ENCODE results near the gene SREBF1. TPM values are rescaled to one million over a fixed set of nuclear protein-coding genes. Genes with fewer than 3 reads are reported as not detected.

SREBF1 gene
- total and polyA plus RNA-seq, 10 of the 15 experiments (the other 5 are each of a cell fraction or from before 2014, with no cell fraction given) = 1.4 to 84.6 (median 20.4) TPM

GRCh38 chr17:17857496-17857895 is 20.7 kb upstream of the SREBF1 start:
- ChIA-PET POLR2A (no interaction called here), SMC1A (ENCODE audit: uncharacterized antibody, unreplicated experiment) (interaction anchor here (0.6 to 1.0 kb wide), 3 partner anchors 19 to 177 kb away, joined by 3 to 4 read pairs (median 3); no protein-coding TSS in a partner anchor), RAD21 (ENCODE audit: unreplicated experiment) (no interaction called here), CTCF (interaction anchor here (1.4 to 10.6 kb wide), 2 partner anchors 45 to 176 kb away, joined by 4 to 86 read pairs; no protein-coding TSS in a partner anchor)
- 58% methylated on average over 4 of the region's 4 CpGs for WGBS (ENCODE audit: insufficient coverage, insufficient replicate concordance, low lambda C conversion rate, missing lambda C conversion rate)
- no peak overlapping the region for H3K4me2 ChIP-seq (ENCODE audit: control insufficient read depth, insufficient read depth)
- in situ Hi-C loops (cut with MboI) (no loop called here), intact Hi-C loops (cut with micrococcal nuclease; ENCODE audit: unreplicated experiment) (no loop called here)
- DNase-seq (ENCODE audit: low read depth, low spot score) (no peak), FAIRE-seq (no peak), ATAC-seq (no peak)
- H3K36me3 ChIP-seq (ENCODE audit: control insufficient read depth in 2 of 2, insufficient read depth in 2 of 2, low read length in 1 of 2) = no peaks in the 10 kb centered on the region
- H3K4me1 ChIP-seq (ENCODE audit: control insufficient read depth, insufficient read depth, low read length) = peaks cover 7% of the 10 kb centered on the region
- no TSS peak for BruUV-seq (replicated peaks)
- no peak overlapping the region for H2AFZ ChIP-seq (ENCODE audit: control insufficient read depth, low read depth, low read length)
- no peaks in the 10 kb centered on the region for H3K27me3 ChIP-seq (replicated peaks in 1 of 2; ENCODE audit: control insufficient read depth in 2 of 2, insufficient read depth in 2 of 2, low read length in 1 of 2)
- H3K9me3 ChIP-seq (replicated peaks; ENCODE audit: control insufficient read depth, insufficient read depth, low read length) = no peaks in the 10 kb centered on the region
- no peak overlapping the region for H3K4me3 ChIP-seq
- H4K20me1 ChIP-seq (ENCODE audit: control insufficient read depth, insufficient read depth) = no peaks in the 10 kb centered on the region; the same call in 1 of the 2 replicates
- H3K27ac ChIP-seq (ENCODE audit: control insufficient read depth, insufficient read depth) = no peak overlapping the region
- no peaks in the 10 kb centered on the region for H3K79me2 ChIP-seq (ENCODE audit: control insufficient read depth, insufficient read depth, low read length)
- TF ChIP-seq ZZZ3 (IDR thresholded peaks at IDR 0.05; ENCODE audit: control insufficient read depth, insufficient read length, low read depth) (no peak), PAX5 (IDR thresholded peaks at IDR 0.05; ENCODE audit: borderline replicate concordance, low read depth, low read length) (no peak), USF1 (IDR thresholded peaks at IDR 0.05; ENCODE audit: borderline replicate concordance, extremely low read length, insufficient read depth, low read depth, low read length) (no peak), SREBF2 (IDR thresholded peaks at IDR 0.05; ENCODE audit: low read length) (no peak), IRF4 (IDR thresholded peaks at IDR 0.05; ENCODE audit: low read depth, low read length) (no peak)
- H3K9ac ChIP-seq (ENCODE audit: control insufficient read depth, insufficient read depth, low read length) = no peak overlapping the region

GRCh38 chr17:17856386-17856785 is 19.6 kb upstream of the SREBF1 start:
- Histone ChIP-seq H3K27ac (ENCODE audit: control insufficient read depth, insufficient read depth) (no peak overlapping the region), H3K36me3 (ENCODE audit: control insufficient read depth in 2 of 2, insufficient read depth in 2 of 2, low read length in 1 of 2) (no peaks in the 10 kb centered on the region), H2AFZ (ENCODE audit: control insufficient read depth, low read depth, low read length) (no peak overlapping the region), H3K9ac (ENCODE audit: control insufficient read depth, insufficient read depth, low read length) (no peak overlapping the region), H4K20me1 (ENCODE audit: control insufficient read depth, insufficient read depth) (no peaks in the 10 kb centered on the region), H3K27me3 (replicated peaks in 1 of 2; ENCODE audit: control insufficient read depth in 2 of 2, insufficient read depth in 2 of 2, low read length in 1 of 2) (no peaks in the 10 kb centered on the region), H3K79me2 (ENCODE audit: control insufficient read depth, insufficient read depth, low read length) (no peaks in the 10 kb centered on the region), H3K9me3 (replicated peaks; ENCODE audit: control insufficient read depth, insufficient read depth, low read length) (no peaks in the 10 kb centered on the region), H3K4me3 (no peak overlapping the region), H3K4me2 (ENCODE audit: control insufficient read depth, insufficient read depth) (no peak overlapping the region), H3K4me1 (ENCODE audit: control insufficient read depth, insufficient read depth, low read length) (peaks cover 7% of the 10 kb centered on the region)
- ChIA-PET RAD21 (ENCODE audit: unreplicated experiment) (interaction anchor here (0.9 to 1.8 kb wide), 5 partner anchors 36 to 174 kb away, joined by 3 to 9 read pairs (median 4); no protein-coding TSS in a partner anchor), POLR2A (no interaction called here), CTCF (interaction anchor here (0.7 to 10.6 kb wide), 5 partner anchors 13 to 176 kb away, joined by 3 to 86 read pairs (median 3); no protein-coding TSS in a partner anchor), SMC1A (ENCODE audit: uncharacterized antibody, unreplicated experiment) (interaction anchor here (0.7 to 4.6 kb wide), 7 partner anchors 11 to 176 kb away, joined by 3 to 28 read pairs (median 3); partner anchors contain the start of gene SREBF1)
- BruUV-seq (replicated peaks) = no TSS peak
- 92% methylated on average over 2 of the region's 2 CpGs for WGBS (ENCODE audit: insufficient coverage, insufficient replicate concordance, low lambda C conversion rate, missing lambda C conversion rate)
- FAIRE-seq (no peak), ATAC-seq (no peak), DNase-seq (ENCODE audit: low read depth, low spot score) (no peak)
- in situ Hi-C loops (cut with MboI) (no loop called here), intact Hi-C loops (cut with micrococcal nuclease; ENCODE audit: unreplicated experiment) (no loop called here)
- no peak for TF ChIP-seq ESRRA (IDR thresholded peaks at IDR 0.05; ENCODE audit: low read length)
- no peak for TF ChIP-seq BACH1 (IDR thresholded peaks at IDR 0.05; ENCODE audit: borderline replicate concordance)
- no peak for TF ChIP-seq SMARCA5 (IDR thresholded peaks at IDR 0.05)
- no peak for TF ChIP-seq CREM (IDR thresholded peaks at IDR 0.05; ENCODE audit: low read depth)
- no peak for TF ChIP-seq YBX1 (IDR thresholded peaks at IDR 0.05)
- TF ChIP-seq HSF1 (IDR thresholded peaks at IDR 0.05; ENCODE audit: low read depth, low read length) = no peak

Data from GM12878 (cell line).